HG02981 (cell line): Measurements from ENCODE around the gene C1orf115.
"Not testable (repeated sequence)": the region's sequence is repeated elsewhere in the genome, so short reads cannot be mapped to it uniquely, and the experiment has no call there.

ENCODE experiments used
- ATAC-seq: cut with Tn5 transposase; IDR thresholded peaks from one replicate; pipeline ENCODE4 v1.9.1; 2021; ENCODE audit warnings: mild to moderate bottlenecking, moderate library complexity; ENCODE audit not compliant: unreplicated experiment

C1orf115 gene

DNA sequence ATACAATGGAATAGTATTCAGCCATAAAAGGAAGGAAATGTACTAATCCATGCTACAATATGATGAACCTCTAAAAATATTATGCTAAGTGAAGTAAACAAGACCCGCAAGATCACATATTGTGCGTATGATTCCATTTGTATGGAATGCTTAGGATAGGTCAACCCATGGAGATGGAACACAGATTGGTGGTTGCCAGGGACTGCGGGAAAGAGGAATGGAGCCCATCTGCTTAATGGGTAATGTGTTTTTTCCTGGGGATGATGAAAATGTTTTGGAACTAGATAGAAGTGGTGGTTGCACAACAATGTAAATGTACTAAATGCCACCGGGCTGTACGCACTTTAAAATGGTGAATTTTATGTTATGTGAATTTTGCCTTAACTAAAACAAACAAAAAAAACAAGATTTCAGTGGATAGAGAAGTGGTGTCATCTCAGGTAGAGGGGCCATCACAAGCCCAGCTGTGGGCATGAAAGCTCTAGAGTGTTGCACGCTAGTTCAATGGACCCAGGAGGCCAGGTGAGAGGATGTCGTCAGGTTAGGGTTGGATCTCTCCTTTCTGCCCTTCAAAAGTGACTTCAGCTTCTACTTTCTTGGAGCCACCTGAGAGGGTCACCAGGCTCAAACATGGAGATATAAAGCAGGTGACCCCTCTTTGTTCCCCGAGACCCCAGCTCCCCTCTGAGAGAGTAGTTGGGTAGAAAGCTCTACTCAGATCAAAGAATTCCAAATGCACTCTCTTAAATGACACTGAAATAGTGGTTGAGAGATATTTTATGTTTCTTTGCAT, 2.5 kb downstream of the C1orf115 start:
- ATAC-seq = no peak

DNA sequence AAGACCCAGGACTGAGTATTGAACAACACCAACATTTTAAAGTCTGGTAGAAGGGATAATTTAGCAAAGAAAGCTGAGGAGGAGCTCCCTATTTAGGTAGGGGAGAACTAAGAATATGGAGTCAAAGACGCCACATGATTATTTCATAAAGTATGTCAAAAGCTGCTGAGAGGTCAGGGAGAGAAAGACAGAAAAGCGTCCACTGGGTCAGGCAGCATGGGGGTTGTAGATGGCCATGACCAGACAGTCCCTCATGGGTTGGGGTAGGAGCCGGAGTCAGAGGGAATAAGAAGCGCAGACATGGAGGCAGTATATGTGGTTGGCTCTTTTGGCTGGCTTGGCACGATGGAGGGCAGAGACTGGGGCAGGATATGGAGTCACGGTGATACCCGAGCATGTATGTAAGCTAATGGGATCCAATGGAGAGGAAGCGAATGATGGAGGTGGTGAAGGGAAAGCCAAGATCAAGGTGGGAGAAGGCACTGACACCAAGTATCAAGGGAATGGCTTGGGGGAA, 4.8 kb downstream of the C1orf115 start:
- ATAC-seq = no peak

DNA sequence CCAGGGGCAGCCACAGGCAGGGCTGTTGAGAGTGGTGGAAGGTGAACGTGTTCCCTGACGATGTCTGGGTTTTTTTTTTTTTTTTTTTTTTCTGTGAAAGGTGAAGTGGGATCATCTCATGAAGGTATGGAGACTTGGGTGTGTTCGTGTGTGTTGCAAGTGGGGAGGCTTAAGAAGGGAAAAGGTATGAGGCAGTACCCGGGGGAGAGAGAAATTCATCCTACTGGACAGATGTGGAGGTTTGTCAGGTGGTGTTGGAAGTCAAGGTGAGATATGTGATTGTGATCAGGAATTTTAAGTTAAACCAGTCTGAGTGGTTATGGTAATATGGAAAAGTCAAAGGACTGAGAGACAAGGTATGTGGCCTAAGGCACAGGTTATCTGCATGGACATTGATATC, 5.3 kb downstream of the C1orf115 start:
- ATAC-seq = no peak

DNA sequence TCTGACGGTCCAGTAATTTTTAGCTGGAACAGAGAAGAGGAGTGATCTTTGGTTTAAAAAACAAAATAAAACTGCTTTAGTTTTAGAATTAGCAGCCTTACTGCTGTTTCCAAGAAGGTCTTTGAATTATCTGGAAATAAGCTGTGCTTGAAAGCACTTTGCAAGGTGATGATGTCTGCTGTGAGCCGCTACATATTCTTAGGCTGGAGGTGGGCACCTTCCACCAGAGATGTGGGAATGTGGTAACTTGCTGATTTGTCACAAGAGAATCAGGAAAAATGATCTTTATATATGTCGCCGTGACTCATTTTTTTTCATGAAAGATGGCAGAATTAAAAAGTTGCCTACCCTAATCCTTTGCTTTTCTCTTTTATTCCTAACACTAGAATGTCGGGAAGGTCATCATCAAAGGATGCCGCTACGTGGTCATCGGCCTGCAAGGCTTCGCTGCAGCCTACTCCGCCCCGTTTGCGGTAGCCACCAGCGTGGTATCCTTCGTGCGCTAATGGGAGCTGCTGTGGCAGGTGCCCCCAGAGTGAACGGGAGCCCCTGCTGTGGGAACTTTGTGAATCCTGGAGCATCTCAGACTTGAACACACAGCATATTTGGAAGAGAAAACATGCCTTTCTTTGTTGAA, 6.2 kb downstream of the C1orf115 start:
- ATAC-seq = no peak

DNA sequence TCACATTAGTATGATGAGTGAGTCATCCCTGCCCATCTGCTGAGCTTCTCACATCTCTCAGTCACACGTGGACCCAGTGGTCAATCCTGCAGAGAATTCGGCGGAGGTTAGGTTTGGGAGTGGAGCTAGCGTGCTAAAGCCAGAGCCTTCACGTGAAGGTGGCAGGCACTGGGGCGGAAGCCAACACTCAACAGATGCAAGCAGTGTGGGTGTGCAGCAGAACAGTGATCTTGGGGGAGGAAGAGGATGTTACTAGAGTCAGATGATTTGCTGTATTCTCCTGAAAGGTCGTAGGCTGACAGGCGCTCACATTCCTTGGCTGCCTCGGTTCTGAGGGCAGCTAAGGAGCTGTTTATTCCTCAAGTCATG, 6.7 kb downstream of the C1orf115 start:
- ATAC-seq = no peak

DNA sequence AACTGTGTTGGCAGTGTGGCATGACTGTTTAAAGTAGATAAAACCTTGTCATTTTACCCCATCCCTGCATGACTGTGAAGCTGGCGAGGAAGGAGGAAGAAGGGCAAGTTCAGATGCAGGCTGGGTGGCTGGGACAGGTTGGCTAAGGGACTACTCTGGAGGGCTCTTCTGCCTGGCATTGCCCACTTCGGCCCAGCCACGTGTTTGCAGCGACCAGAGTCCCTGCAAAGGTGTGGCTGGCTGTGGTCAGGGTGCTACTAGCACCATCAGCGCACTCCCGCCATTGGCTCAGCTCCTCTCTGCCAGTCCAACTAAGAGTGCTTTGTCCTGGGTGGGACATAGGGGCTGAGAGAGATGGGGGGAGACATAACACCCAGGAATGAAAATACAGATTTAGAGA, 7.2 kb downstream of the C1orf115 start:
- no peak for ATAC-seq

DNA sequence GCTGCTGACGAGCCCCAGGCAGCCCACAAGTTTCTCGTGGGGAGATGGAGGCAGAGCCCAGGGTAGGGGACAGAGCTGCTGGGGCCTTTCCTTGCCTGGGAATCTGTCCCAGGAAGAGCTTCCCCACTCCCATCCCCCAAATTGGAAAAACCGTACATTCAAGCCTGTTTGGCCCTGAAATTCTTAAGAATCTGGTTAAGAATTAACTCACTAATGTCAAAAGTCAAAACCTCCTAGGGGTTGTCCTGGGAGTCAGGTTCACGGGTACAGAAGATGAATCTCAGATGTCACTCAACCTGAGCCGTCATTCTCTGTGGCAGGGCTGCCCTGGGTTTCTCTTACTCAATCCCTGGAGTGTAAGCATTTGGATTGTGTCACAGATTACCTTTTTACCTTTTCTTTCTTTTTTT, 8.4 kb downstream of the C1orf115 start:
- no peak for ATAC-seq

DNA sequence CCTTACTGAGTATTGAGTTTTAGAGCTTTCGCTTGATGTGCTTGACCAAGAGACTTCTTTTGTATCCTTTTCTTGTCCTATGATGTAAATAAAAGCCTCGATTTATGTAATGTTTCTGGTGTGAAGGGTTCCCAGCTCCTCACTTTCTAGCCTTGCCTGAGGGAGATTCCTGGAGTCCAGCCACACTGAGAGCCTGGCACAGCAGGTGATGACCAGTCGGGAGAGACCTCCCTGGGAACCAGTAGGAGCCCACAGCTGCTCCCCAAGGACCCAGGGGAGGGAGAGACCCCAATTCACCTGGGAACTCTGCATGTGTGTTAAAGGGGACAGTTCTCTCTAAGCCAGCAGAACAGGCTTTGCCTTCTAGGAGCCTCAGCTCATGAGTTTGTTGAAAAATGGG, 8.9 kb downstream of the C1orf115 start:
- no peak for ATAC-seq

DNA sequence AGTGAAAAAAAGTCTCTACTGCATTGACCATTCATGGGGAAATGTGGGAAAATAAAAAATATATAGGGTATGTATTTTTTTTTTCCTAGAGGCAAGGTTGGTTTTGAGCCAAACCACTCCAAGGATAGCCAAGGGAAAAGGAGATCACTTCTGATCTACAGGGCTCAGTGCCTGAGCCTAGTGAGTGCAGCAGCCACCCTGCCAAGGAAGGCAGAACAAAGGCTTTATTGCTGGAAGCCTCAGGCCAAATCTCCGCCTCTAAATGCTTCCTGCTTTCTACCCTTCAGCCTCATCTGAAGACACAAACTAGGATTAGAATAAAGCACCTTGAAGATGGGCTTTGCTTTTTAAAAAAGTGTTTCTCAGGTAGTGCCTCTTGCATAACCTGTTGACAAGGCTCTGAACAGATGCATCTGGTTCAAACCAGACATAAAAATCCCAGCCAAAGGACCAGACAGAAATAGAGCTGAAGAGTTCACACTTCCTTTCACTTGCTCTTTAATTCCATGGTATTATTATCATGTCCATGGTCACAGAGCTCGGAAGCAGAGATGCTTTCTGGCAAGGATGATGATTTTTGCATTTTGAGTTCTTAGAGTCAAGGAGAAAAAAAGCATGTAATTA, 10.5 kb downstream of the C1orf115 start:
- ATAC-seq = no peak

DNA sequence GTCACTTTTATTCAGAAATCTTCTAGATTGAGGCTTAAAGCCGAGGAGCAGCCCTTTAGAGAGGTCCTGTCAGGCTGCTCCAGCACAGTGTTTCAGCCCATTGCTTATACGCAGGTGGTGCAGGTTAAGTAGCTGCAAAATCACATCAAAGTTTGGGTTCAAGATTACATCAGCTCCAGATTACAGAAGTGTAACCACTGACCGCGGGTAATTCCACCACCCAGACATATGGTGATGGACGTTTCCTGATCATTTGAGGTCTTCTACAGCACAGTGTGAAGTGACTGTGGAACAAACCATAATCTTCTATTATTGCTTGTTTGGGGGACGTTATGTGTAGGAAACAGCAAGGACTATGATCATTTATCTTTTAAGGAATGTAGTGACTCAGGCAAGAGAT, 11.8 kb downstream of the C1orf115 start:
- no peak for ATAC-seq

DNA sequence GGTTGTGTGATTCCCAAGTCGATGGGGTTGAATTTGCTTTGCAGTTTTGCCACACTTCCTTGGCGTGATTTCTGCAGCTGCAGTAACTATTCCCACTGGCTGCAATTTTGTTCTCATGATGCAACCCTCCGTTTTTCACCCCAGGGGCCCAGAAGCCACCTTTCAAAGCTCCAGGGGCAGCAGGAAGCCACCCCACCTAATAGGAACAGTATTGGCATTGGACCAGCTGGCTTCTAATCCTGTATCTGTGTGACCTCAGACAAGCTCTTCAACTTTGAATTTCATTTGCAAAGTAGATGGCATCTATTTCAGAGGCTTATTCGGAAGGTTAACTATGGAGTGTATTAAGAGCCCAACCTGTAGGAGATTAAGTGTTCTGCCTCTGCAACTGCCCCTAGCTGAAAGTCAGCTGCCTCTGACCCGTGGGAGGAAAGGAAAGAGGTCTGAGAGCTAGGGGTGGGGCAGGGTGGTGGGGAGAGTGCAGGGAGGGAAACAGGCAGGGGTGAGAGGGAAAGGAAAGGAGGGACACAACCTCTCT, 12.6 kb downstream of the C1orf115 start:
- no peak for ATAC-seq

DNA sequence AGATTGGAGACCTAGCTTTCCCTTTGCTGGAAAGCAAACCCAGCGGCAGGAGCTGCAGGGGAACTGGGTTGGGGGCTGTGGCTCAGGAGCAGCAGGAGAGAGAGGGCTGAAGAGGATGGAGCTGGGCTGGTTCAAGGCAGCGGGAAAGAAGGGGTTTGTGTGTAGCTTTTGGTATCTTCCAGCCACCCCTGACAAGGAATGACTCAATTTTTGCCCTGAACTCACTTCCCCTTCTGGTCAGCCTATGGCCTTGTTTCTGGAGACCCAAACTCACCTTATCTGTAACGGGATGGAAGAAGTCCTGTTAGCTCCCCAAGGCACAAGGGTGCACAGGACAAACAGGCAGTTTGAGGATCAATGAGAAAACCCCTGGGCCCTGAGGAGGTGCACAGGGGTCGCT, 13.1 kb downstream of the C1orf115 start:
- no peak for ATAC-seq

DNA sequence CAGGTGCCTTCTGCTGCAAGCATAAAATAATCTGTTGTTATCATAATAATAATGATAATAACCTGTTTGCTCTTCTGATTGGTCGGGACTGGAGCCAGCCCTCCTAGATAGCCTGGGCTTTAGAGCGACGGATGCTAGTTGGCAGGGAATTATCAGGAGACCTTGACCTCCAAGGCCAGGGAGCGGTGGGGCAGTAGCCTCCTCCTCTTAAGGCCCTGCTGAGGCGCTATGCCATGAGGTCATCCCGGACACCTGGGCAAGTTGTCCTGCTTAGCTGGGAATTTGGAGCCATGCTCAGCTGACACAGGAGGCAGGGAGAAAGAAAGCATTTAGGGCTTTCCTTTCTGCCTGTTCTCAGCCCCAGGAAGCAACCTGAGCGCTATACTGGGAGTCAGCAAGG, 15.6 kb downstream of the C1orf115 start:
- ATAC-seq = no peak

DNA sequence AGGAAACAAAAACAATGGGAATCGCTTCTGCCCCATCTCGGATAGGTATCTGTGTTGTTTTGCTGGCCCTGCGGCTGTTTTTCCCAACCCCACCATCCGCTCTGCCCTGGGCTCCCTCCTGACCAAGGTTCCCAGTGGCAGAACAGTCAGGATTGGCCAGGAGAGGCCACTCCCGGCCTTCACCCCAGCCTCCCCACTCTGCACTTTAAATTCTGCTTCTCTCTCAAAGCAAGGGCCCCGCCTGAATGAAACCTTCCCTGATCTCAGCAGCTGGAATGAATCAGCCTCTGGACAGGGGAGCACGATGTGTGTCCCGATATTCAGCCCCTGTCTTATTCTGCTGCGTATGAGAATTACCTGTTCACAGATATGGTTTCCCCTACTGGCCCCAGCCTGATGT, 16.3 kb downstream of the C1orf115 start:
- no peak for ATAC-seq

DNA sequence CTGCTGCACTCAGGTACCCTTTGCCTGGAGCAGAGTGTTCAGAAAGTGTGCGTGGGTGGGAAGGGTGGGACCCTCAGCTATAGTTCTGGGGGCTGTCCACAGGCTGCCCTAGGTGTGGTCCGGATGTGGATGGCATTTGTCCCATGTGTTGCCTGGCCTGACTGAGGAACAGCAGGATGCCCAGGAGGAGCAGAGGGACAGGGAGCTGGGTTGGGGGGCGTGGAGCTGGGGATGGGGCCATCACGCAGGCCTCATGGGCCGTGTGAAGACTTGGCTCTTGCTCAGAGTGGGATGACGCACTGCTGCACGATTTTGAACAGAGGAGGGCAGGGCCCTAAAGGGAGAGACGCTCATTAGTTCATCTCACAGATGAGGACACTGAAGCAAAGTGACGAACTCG, 17.0 kb downstream of the C1orf115 start:
- no peak for ATAC-seq

DNA sequence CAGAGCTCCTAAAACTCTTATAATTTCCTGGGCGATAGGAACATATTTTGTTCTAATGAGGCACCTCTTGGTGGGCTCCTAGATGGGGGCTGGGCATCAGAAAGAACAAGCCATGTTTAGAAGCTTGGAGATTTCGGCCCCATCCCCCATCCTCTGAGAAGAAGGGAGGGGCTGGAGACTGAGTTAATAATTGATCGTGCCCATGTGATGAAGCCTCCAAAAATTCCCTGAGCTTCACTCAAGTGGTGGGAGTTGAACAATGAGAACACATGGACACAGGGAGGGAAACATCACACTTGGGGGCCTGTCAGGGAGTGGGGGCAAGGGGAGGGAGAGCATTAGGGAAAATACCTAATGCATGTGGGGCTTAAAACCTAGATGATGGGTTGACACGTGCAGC, 18.1 kb downstream of the C1orf115 start:
- ATAC-seq = no peak

DNA sequence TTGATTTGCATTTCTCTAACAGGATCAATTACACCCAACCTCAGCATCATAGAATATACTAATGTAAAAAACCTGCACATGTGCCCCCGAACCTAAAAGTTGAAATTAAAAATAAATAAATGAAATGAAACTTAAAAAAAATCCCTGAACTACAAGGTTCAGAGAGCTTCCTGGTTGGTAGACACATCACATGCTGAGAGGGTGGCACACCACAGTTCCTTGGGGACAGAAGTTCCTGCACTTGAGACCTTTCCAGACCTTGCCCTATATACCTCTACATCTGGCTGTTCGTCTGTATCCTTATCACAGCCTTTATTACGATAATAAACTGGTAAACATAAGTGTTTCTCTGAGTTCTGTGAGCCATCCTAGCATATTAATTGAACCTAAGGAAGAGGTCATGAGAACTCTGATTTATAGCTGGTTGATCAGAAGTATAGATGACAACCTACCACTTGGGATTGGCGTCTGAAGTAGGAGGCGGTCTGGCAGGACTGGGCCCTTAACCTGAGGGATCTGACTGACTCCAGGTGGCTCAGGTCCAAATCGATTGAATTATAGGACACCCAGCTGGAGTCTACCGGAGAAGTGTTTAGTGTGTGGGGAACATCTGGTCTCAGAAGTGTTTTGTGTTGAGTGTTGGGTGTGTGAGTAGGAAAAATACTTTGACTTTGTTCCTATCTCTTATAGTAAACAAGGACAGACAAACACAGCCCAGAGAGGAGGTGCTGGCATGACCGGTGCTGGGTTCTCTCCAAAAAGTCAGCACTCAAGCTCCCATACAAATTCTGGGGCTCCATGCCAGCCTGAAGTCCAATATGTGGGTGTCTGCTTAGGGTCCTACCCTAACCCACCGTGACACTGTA, 19.0 kb downstream of the C1orf115 start:
- no peak for ATAC-seq

DNA sequence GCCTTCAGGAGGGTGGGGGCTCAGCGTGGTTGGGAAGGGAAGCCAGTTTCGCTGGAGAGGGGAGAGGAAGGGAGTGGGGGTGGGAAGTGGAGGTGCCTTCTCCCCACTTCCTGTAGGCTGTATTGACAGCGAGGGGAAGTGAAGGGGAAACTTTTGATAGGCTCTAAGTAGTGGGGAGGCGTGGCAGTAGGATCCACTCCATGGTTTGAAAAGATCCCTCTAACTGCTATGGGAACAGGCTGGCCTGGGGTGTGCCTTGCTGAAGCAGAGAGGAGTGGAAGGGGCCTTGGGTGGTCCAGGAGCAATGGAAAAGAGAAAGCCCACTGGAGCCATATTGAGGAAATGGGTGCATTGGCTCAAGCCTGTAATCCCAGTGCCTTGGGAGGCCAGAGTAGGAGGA, 20.2 kb downstream of the C1orf115 start:
- ATAC-seq = no peak

DNA sequence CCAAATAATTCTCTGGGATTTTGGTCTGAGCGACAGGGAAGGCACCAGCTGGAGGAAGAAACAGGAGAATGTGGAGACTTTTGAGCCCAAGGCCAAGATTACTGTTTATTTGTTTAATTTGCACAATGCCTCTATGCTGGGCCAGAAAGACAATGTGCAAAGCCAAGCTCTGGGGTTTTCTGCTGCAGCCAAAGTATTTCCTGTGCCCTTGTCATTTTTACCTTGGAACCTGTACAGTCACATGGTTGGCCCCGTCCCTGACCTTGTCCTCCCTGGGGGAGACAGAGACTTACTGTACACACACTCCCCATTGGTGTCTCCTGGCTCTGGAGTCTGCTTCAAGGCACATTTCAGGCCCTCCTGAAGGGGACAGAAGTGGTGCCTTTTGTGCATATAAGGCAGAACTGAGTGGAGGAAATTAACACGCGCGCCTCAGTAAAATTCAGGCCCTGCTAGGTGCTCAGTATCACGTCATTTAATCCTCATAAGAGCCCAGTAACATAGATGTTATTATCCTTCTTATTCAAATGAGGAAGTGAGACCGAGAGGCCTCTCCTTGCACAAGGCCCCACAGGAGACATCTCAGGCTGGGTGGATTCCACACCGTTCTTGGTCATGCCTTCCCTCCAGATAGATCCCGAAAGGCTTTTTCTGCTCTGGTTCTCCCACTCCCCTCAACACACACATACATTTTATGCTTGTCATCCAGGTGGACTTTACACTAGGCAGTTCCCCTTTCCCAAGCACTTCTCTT, 21.1 kb downstream of the C1orf115 start:
- peak; percentile 75 for ATAC-seq

DNA sequence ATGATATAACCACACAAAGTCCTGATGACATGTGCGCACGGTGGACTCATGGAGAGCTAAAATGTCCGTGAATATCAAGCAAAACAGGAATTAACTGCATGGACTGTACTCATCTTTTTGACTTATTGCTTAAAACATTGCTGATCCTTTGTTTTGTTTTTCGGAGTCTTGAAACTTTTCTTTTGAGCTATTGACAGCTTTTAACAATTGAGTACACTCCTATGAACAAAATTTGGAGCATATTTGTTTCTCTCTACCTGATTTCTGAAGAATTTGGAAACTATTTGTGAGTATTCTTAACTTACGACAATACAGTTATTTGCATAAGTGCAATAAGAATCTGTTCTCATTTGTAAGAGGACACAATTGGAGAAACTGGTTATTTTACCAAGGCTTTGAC, 25.8 kb downstream of the C1orf115 start:
- ATAC-seq = not testable (repeated sequence)
